ENCODE measurements around the gene DTD1. TPM values are rescaled to one million over a fixed set of nuclear protein-coding genes. Genes with fewer than 3 reads are reported as not detected.

DTD1 gene
- total RNA-seq, 4 donors from 2014 or later = 12.1 to 44.9 (median 19.9) TPM

DNA sequence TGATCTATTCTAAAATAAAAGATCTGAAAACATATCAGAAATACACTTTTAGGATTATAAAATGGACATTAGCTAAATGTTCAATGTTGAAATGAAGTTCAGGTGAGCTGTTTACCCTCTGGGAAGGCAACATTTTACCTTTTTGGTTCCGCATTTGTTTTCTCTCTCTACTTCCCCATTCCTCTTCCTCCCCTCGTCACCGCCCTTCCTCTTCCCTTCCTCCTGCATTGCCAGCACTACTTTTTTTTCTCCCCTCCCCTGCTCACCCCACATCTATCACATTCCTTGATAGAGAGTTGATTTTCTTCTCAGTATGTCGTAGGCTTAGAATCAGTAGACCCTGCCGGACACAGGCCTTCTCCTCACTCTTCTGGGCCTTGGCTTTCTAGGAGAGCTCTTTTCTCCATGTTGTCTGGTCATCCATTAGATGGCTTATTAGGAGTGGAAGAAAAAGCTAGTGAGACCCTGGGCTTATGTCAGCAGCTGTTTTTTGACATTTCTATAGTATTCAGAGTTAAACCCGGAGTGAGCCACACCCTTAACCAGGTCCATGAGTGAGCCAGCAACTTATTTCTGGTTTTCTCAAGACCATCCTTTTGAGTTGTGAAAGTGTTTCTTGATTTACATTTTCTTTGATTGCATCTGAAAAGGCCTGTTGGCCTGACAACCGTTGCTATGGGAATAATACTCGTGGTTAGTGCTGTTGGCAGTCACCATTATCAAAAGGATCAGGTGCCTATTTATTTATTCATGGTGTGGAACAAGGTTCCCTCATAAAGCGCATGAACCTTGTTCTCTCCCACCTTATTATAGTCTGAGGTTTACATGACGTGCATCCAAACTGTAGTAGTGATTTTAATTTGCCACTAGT is 90.9 kb downstream of the DTD1 start:
- Histone ChIP-seq H3K9me3 (no peaks in the 10 kb centered on the region), H3K4me1 (no peaks in the 10 kb centered on the region), H3K36me3 (no peaks in the 10 kb centered on the region), H3K27ac (no peak overlapping the region), H3K27me3 (no peaks in the 10 kb centered on the region), H3K4me3 (no peak overlapping the region)
- ATAC-seq = no peak
- TF ChIP-seq, protein P1, sequence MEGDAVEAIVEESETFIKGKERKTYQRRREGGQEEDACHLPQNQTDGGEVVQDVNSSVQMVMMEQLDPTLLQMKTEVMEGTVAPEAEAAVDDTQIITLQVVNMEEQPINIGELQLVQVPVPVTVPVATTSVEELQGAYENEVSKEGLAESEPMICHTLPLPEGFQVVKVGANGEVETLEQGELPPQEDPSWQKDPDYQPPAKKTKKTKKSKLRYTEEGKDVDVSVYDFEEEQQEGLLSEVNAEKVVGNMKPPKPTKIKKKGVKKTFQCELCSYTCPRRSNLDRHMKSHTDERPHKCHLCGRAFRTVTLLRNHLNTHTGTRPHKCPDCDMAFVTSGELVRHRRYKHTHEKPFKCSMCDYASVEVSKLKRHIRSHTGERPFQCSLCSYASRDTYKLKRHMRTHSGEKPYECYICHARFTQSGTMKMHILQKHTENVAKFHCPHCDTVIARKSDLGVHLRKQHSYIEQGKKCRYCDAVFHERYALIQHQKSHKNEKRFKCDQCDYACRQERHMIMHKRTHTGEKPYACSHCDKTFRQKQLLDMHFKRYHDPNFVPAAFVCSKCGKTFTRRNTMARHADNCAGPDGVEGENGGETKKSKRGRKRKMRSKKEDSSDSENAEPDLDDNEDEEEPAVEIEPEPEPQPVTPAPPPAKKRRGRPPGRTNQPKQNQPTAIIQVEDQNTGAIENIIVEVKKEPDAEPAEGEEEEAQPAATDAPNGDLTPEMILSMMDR (IDR thresholded peaks at IDR 0.05) = no peak
- no peak for TF ChIP-seq POLR2AphosphoS5 (IDR thresholded peaks at IDR 0.05)
- TF ChIP-seq POLR2A (IDR thresholded peaks at IDR 0.05) = no peak
- no peak for TF ChIP-seq EP300 (IDR thresholded peaks at IDR 0.05)
- WGBS, 2 donors (ENCODE audit: low coverage in 1 of 2) = 71 to 76% methylated on average over 4 to 10 of the region's 10 CpGs

DNA sequence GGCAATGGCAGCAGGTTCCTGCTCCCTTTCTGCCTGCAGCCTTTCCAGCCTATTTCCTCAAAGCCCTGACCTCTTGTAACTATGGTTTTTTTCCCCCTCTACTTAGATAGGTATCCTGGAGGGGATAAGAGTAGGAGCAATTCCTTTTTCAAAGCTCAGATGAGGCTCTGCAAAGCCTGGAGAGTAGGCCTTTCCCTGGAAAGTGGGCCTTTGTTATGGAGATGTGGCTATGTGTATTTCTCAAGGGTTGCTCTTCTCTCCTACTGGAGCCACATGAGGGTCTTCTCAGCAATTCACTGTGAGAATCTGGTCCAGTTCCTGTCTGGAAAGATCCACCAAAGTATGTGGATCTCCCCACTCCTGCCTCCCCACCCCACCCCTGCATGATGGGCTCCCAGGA is 96.0 kb downstream of the DTD1 start:
- Histone ChIP-seq H3K4me1 (no peaks in the 10 kb centered on the region), H3K27ac (no peak overlapping the region), H3K4me3 (no peak overlapping the region), H3K27me3 (no peaks in the 10 kb centered on the region), H3K9me3 (no peaks in the 10 kb centered on the region), H3K36me3 (no peaks in the 10 kb centered on the region)
- no peak for ATAC-seq
- TF ChIP-seq EP300 (IDR thresholded peaks at IDR 0.05) (no peak), POLR2AphosphoS5 (IDR thresholded peaks at IDR 0.05) (no peak), POLR2A (IDR thresholded peaks at IDR 0.05) (no peak)
- TF ChIP-seq, protein P1 (IDR thresholded peaks at IDR 0.05) = no peak

DNA sequence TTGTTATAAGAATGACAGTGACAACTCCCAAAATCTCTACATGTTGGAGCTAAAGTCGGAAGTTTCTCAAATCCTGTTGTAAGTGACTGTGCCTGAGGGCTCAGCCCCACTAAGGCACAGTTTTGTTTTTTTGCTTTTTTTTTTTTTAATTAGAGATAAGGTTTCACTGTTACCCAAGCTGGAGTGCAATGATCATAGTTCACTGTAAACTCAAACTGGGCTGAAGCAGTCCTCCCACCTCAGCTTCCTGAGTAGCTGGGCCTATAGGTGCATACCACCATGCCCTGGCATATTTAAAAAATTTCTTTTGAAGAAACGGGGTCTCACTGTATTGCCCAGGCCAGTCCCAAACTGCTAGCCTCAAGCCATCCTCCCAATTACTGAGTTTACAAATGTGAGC is 96.9 kb downstream of the DTD1 start:
- Histone ChIP-seq H3K36me3 (no peaks in the 10 kb centered on the region), H3K4me1 (no peaks in the 10 kb centered on the region), H3K27ac (no peak overlapping the region), H3K27me3 (no peaks in the 10 kb centered on the region), H3K4me3 (no peak overlapping the region), H3K9me3 (no peaks in the 10 kb centered on the region)
- no peak for TF ChIP-seq EP300 (IDR thresholded peaks at IDR 0.05)
- no peak for TF ChIP-seq POLR2AphosphoS5 (IDR thresholded peaks at IDR 0.05)
- TF ChIP-seq, protein P1 (IDR thresholded peaks at IDR 0.05) = no peak
- TF ChIP-seq POLR2A (IDR thresholded peaks at IDR 0.05) = no peak
- ATAC-seq = no peak
- WGBS, 2 donors (ENCODE audit: low coverage in 1 of 2) = 93 to 100% methylated on average over 1 to 2 of the region's 2 CpGs

DNA sequence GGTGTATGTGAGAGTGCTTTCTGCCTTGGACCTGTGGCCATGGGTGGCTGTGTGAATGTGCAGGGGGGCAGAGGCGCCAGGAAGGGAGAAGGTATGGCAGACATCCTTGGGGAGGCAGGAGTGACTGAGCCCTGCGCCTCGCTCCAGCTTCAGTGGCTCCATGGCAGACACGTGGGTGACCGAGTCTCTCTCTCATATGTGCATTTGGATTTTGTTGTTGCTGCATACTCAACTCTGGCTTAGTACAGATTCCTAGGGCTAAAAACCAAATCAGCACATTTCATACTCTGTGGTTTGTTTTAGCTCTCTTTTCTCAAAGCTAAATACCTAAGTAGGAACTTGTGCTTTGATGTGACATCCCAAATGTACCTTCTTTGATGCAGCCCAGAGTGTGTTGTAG is 97.6 kb downstream of the DTD1 start:
- WGBS, 2 donors (ENCODE audit: low coverage in 1 of 2) = 98 to 100% methylated on average over 4 to 5 of the region's 5 CpGs

More for the DNA sequence above, 97.6 kb downstream of the DTD1 start:
- Histone ChIP-seq H3K27ac (no peak overlapping the region), H3K27me3 (no peaks in the 10 kb centered on the region), H3K4me1 (no peaks in the 10 kb centered on the region), H3K4me3 (no peak overlapping the region), H3K9me3 (no peaks in the 10 kb centered on the region), H3K36me3 (no peaks in the 10 kb centered on the region)
- no peak for TF ChIP-seq EP300 (IDR thresholded peaks at IDR 0.05)
- no peak for TF ChIP-seq POLR2AphosphoS5 (IDR thresholded peaks at IDR 0.05)
- TF ChIP-seq, protein P1 (IDR thresholded peaks at IDR 0.05) = no peak
- no peak for TF ChIP-seq POLR2A (IDR thresholded peaks at IDR 0.05)
- ATAC-seq = no peak

All from gastroesophageal sphincter (tissue), 4 donors.